HG03378 (cell line): ENCODE measurements around the gene CALML5.

Experiments used
- ATAC-seq: cut with Tn5 transposase; IDR thresholded peaks from one replicate; pipeline ENCODE4 v1.9.1; 2021; ENCODE audit warnings: mild to moderate bottlenecking, moderate library complexity; ENCODE audit not compliant: unreplicated experiment

The CALML5 gene

GRCh38 chr10:5534051-5534821 lies 34.9 kb upstream of the CALML5 start:
- ATAC-seq, result no peak

- no peak for ATAC-seq
Observed at GRCh38 chr10:5533098-5533731, 33.8 kb upstream of the CALML5 start.

DNA sequence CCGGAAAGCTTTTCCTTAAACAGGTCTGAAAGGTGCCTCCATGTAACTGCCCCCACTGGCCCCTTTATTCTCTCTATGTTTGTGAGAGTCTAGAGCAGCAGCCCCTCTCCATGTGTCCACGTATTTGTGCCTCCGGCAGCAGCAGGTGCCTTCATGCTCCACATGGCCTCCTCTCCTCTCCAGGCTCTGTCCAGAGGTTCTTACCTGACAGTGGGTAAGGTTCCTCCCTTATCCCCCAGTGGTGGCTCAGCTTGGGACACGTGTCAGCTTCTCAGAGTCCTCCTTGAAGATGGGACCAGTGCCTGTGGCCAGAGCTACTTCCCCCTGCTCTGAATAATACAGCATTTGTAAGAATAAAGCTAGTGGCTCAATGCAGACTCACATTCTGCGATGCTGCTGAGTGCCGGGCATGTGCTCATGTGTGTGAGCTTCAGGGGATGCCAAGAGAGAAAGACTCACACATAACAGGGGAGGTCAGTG lies 33.3 kb upstream of the CALML5 start:
- ATAC-seq, result no peak

GRCh38 chr10:5532307-5532605 lies 32.9 kb upstream of the CALML5 start:
- no peak for ATAC-seq

DNA sequence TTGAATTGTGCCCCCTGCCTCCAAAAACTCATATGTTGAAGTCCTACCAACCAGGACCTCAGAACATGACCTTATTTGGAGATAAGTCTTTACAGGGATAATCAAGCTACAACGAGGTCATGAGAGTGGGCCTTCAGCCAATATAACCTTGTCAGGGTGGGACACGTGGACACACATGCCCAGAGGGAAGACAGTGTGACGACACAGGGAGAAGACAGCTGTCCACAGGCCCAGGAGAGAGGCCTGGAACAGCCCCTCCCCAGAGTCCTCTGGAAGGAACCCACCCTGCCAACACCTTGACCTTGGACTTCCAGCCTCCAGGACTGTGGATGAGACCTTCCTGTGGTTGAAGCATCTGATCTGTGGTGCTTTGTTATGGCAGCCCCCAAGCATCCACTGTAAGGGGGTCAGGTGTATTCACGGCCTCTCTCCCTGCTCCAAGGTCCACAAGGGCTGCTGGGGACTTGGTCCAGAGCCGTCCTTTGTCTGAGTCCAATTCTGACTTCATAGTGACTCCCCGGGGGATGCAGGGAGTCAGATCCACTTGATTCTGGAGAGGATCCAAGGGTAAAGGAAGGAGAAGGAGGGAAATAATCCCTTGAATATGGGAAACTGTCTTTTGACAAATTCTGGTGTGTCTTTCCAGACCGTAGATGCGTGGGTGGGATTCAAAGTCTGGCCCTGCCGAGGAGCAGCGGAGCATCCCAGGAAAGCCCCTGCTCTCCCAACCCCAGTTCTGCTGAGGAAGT lies 32.4 kb upstream of the CALML5 start:
- no peak for ATAC-seq

GRCh38 chr10:5530846-5531557 lies 31.6 kb upstream of the CALML5 start:
- no peak for ATAC-seq

GRCh38 chr10:5530412-5530806 lies 31.0 kb upstream of the CALML5 start:
- ATAC-seq, result no peak

DNA sequence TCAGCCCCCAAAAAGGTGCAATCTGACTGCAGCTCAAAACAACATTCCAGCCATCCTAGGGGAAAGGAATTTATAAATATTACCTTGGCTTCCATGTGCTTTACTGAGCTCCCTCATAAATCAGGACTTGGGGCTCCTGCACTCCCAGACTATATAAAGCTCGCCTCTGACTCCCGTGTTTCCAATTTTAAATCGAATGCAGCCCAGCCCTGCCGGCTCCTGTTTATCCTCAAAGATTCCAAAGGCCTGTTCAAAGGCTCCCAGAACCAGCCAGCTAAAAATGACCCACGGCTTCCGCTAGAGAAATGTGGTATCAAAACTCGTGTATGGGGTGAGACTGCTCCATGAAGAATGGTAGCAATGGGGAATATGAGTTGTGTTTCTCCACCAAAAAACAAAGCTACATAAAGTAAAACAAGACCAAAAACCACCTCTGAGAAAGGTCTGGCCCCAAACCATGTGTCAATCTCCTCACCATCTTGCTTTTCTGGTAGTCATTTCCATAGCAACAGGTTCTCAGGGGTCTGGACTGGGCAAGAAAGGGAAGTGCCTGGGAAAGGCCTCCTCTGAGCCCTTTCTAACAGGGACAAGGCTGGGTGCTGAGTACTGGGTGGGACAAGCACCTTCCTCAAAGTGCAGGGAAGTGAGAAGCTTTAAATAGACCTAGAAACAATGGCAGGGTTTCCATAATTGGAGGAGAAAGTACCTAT lies 30.5 kb upstream of the CALML5 start:
- ATAC-seq, result no peak

DNA sequence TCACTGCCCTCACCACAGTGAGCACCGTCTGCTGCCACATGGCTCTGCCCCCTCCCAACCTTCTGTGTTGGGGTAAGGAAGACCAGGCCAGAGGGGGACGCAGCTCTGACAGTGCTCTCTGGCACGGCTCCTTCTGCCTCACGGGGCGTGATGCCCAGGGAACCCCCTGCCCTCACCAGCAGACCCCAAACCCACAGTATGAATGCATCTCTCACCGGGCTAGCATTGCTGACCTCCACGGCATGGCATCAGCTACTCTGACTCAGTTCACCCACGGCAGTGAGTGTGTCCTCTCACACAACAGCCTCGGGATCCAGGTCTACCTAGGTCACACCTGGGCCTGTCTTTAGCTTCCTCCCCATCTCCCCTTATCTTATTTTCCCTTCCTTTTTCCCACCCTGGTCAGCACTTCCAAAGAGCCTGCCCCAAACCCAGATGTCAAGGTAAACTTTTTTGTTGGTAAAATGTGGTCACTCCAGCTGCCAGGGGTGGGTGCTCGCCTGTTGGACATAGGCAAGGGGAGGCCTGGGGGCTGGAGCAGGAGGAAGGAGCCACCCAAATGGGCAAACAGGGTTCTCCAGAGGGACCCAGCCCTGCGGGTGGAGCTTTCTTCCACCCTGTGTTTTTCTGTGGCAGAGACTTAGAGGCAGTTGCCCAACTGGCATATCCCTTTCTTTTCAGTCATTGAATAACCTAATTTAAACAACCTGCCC lies 29.8 kb upstream of the CALML5 start:
- no peak for ATAC-seq

- no peak for ATAC-seq
Observed at GRCh38 chr10:5527332-5528200, 28.2 kb upstream of the CALML5 start.

GRCh38 chr10:5526691-5527331 lies 27.4 kb upstream of the CALML5 start:
- ATAC-seq, result no peak

GRCh38 chr10:5525561-5526341 lies 26.4 kb upstream of the CALML5 start:
- ATAC-seq, result no peak

GRCh38 chr10:5524641-5525560 lies 25.5 kb upstream of the CALML5 start, which contains the start of gene CALML3:
TSS of gene CALML3 (plus strand) at chr10:5524961. CDS start at chr10:5525086, 125 bp downstream.
- ATAC-seq, result no peak

GRCh38 chr10:5523796-5524574 lies 24.6 kb upstream of the CALML5 start:
- ATAC-seq, result no peak

- no peak for ATAC-seq
Observed at GRCh38 chr10:5522913-5523560, 23.7 kb upstream of the CALML5 start.
